CD1c-positive myeloid dendritic cell (primary cell): ENCODE results near the gene NUP58.
"Not testable (repeated sequence)": the region's sequence is repeated elsewhere in the genome, so short reads cannot be mapped to it uniquely, and the experiment has no call there.

Experiments used
- DNase-seq: peaks from one replicate; pipeline ENCODE4 v3.0.0-alpha.2; 2016; ENCODE audit errors: extremely low spot score

NUP58 gene

DNA sequence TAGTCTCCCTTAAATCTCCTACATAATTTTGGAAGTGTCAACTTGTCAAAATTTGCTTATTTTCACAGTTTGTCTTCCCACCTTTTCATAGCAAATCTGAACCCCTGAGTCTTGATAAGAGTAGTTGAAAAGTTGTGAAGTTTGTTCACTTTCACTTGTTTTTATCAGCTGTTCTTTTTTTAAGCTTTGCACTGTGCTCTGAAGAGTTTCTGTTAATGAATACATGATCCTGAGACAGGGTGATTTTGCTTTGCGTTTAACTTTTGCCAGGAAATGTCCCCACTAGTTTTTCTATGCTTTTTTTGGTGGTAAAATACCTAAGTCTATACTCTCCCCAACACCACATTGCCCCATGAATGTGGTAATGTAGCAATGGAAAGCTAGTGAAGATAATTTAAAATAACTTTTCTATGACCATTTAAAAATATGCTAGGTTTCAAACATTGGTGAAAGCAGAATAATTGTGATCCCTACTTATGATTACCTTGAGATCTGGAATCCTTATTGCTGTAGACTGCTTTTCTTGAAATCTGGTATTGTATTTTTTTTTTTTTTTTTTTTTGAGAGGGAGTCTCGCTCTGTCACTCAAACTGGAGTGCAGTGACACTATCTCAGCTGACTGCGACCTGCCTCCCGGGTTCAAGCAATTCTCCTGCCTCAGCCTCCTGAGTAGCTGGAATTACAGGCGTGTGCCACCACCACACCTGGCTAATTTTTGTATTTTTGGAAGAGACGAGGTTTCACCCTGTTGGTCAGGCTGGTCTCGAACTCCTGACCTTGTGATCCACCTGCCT lies 5.4 kb downstream of the NUP58 start:
- DNase-seq, result no peak

DNA sequence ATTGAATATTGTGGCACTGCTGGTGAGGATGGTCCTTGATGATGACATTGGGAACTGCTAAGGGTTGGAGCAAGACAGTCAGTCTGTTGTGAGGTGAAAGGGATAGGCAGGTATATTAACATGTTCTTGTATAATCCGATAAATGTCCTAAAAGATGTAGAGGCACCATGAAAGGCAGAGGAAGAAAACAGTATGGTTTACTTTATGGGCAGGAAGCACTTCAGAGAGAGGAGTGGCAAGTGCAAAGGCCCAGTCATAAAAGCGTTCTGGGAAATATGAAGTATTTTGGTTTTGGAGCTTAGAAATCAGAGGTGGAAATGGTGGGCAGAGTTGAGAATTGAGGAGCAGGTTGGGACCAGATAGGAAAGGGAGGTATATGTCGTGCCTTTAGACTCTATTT lies 9.5 kb downstream of the NUP58 start:
- no peak for DNase-seq

DNA sequence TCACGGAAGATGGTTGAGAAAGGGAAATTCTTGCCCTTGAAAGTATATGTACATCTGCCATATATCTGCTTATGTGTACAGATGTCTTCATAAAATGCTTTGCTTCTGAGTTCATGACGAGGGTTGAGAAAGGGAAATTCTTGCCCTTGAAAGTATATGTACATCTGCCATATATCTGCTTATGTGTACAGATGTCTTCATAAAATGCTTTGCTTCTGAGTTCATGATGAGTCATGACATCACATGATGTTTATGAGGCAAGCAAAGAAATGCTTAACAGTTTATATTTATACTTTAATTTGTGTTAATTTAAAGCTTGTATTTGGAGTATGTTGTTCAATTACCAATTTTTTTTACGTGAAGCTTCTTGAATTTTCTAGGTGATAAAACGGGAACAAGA lies 17.5 kb downstream of the NUP58 start:
- not testable (repeated sequence) for DNase-seq

DNA sequence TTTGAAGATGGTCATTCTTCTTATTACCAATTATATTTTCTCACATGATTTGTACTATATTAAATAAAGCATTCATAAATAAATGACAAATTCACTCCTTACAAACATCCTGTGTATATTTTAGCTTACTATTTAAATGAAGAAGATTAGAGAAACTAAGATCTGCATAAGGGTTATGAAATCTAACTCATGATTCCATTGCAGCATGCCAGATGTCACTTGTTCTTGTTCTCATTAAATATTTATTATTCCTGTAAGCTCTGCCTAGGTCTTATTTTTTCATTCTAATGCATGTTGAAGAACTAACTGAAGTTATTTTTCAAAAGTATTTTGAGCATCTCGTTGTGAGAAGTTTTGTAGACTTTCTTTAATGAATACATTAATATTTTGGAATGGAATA lies 18.3 kb downstream of the NUP58 start:
- DNase-seq, result no peak

GRCh38 chr13:25324100-25324499 lies 22.7 kb downstream of the NUP58 start:
- no peak for DNase-seq

DNA sequence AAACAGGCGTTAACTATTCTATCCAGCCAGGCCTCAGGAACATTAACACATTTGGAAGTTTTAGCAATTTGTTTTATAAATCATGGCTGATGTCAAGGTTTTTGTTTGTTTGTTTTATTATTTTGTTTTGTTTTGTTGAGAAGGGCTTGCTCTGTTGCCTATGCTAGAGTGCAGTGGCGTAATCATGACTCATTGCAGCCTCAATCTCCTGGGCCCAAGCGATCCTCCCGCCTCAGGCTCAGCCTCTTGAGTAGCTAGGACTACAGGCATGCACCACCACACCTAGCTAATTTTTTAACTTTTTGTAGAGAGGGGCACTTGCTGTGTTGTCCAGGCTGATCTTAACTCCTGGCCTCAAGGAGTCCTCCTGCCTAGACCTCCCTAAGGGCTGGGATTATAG lies 28.3 kb downstream of the NUP58 start:
- no peak for DNase-seq

DNA sequence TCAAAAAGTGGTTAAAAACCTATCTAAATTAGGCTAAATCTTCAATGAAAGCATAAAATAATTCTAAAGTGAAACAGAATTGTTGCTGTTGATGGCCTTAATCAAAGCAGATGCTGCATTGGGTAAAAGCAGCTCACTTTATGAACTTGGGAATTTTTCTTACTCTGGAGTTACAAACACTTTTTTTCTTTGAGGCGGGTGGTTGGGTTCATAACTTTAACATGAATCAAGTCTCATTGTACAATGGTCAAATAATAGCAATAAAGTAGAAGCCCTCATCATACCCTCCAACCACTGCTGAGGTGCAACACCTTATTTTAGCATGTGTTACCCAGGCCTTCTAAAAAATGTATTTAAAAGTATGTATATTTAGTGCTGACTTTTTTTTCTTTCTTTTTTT lies 29.1 kb downstream of the NUP58 start:
- DNase-seq, result no peak

DNA sequence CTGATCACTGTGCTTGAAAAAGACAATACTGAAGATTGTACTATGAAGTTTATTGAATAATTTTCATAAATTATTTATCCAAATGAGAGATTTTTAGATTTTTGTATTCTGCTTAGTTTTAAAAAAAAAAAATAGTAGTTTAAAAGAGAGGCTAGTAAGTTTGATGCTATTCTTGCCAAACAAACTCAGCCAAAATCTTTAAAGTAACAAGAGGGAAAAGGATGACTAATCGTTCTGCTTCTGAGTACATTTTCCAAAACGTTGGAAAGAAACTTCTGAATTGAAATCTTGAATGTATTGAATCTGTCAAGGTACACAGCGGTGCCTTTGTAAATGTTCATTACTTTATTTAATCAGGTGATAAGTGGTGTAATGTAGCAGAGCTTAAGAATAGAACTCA lies 34.4 kb downstream of the NUP58 start:
- no peak for DNase-seq

DNA sequence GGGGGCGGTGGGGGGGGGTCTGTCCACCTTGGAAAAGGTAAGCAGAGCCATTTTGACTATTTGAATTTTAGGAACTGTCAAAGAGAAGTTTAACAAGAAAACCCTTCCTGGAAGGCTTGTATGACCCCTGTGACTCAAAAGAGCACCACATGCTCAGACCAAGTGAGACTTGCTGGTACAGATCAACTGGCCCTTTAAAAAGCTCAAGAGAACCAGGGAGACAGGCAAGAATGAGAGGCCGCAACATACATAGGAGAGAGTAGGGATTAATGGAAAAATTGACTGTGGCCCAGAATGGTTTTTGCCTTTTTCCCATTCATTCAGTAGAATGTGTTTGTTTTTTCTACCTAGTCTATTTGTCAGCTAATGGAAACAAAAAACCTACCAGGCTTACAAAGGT lies 44.2 kb downstream of the NUP58 start:
- DNase-seq, result no peak

DNA sequence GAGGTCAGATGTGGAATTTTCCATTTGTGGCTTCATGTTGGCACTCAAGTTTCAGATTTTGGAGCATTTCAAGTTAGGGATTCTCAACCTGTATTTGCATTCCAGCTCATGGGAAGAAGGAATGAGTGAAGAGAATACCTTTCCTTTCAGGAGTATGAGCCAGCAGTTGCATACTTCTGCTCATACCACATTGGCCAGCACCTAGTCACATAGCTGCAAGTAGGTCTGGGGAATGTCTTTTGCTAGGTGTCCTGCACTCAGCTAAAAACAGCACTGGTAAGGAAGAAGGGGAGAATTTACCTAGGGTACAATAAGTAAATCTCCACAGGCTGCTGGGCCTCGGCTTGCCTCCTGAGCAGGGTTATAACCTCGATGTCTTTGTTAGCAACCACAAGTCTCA lies 45.7 kb downstream of the NUP58 start:
- DNase-seq, result no peak

- DNase-seq, result no peak
Observed at GRCh38 chr13:25351404-25351803, 50.0 kb downstream of the NUP58 start.

DNA sequence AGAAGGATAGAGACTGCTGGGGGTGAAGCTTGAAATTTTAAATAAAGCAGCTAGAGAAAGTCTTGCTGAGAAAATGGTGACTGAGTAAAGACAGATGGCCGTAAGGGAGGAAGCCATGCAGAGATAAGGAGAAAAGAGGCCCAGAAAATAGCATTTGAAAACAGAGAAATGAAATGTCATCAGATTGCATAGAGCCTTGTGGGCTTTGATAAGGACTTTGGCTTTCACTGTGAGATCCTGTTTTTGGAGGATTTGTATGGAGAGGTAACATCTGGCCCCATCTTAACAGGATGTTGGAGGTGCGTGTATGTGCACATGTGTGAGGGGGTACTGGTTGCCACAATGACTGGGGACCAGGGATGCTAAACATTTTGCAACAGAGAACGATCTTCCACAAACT lies 50.8 kb downstream of the NUP58 start:
- DNase-seq, result no peak

DNA sequence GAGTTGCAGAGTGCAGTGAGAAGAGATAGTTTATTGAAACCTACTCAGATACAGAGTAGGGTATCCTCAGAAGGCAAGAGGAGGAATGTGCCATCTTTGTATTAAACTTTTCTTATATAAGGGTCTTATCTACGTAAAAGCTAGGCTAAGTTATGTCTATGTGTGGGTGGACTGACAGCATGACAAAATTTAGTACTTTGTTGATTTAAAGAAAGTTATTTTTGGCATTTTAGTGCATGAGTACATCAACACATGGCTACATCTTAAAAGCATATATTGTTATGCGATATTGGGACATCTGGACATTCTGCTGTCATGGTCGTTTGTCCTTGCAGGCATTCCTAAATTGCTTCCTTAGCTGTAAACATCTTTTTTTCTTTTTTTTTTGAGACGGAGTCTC lies 51.4 kb downstream of the NUP58 start:
- DNase-seq, result no peak

DNA sequence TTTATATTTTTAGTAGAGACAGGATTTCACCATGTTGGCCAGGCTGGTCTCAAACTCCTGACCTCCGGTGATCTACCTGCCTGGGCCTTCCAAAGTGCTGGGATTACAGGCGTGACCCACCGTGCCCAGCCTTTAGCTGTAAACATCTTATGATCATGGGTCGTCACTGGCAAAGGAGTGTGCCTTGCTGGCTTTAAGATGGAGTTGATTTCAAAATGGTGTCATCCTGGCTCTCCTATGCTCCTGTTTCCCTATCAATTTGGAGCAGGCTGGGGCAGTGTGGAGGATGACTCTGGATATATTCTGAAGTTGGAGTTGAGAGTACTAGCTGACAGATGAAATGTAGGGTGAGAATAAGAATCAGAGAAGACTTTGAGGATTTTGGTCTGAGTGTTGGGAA lies 51.9 kb downstream of the NUP58 start:
- DNase-seq, result no peak

GRCh38 chr13:25354377-25354776 lies 53.0 kb downstream of the NUP58 start:
- DNase-seq, result no peak

DNA sequence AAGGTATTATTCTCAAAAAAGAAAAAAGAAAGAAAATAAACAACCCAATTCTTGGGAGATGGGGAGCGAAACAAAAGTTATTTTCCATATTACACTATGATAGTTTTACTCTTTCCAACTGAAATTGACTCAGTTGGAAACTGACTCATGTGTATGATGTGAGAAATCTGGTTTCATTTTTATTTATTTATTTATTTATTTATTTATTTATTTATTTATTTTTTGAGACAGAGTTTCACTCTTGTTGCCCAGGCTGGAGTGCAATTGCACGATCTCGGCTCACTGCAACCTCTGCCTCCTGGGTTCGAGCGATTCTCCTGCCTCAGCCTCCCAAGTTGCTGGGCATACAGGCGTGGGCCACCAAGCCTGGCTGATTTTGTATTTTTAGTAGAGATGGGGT lies 59.0 kb downstream of the NUP58 start:
- not testable (repeated sequence) for DNase-seq

- no peak for DNase-seq
Observed at GRCh38 chr13:25365720-25366235, 64.4 kb downstream of the NUP58 start.

- no peak for DNase-seq
Observed at GRCh38 chr13:25371158-25371874, 69.9 kb downstream of the NUP58 start.

- no peak for DNase-seq
Observed at GRCh38 chr13:25371875-25372283, 70.5 kb downstream of the NUP58 start, which contains the start of gene ATP8A2. Gene ATP8A2 (plus strand): TSS chr13:25371974. CDS start chr13:25372213, 239 bp downstream.

DNA sequence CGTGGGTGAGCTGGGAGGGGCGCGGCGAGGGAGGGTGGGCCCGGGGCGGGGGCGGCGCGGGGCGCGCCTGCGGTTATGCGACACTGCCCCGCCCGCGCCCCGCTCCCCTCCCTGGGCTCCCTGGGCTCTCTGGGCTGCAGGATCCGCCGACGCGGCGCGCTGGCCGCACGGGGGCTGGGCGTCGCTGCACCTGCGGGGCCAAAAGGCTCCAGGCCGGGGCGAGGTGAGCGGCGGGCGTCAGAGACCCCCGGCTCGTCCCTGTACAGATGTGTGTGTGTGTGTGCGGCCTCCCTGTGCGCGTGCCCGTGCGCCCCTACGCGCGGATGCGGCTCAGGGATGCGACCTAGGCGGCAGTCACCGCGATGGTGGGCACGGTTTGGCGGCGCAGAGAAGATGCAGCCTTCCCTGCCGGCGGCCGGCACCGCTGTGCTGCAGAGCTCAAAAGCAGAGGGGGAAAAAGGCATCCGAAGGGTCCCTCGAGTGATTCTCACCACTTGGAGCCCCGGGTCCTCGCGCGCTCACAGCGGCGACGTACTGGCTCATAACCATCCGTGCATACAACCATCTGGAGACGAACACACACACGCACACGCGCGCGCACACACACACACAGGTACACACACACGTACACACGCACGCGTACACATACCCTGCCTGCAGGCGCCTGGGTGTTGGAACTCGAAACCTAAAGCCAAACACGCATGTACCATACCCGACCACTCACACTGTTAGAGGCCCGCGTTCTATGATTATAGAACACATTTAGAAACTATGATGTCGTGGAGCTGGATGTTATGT lies 71.1 kb downstream of the NUP58 start:
- no peak for DNase-seq

- DNase-seq, result peak; percentile 40
Observed at GRCh38 chr13:25375727-25376358, 74.4 kb downstream of the NUP58 start.
